NCI-H2196 treated with DMSO at 0.1 percent for 48 hours (cell line): ENCODE results near the gene INCA1.
"Not testable (repeated sequence)": the region's sequence is repeated elsewhere in the genome, so short reads cannot be mapped to it uniquely, and the experiment has no call there.

Experiments used
- DNase-seq: peaks from one replicate; lab custom pipeline; 2025; ENCODE audit not compliant: unreplicated experiment; lab: John Stamatoyannopoulos, UW

INCA1 gene, protein sequence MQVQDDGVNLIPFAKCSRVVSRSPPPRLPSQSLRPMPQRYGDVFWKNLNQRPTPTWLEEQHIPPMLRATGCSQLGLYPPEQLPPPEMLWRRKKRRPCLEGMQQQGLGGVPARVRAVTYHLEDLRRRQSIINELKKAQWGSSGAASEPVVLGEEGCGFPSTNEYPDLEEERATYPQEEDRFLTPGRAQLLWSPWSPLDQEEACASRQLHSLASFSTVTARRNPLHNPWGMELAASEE

GRCh38 chr17:4997302-4998026 is at the start of gene INCA1, which contains the start of gene KIF1C:
Gene INCA1 (minus strand): TSS chr17:4997522. CDS start chr17:4994437, 3,085 bp downstream.
Gene KIF1C (plus strand): TSS chr17:4997950. CDS start chr17:5000247, 2,297 bp downstream.
- DNase-seq = peak; percentile 42

DNA sequence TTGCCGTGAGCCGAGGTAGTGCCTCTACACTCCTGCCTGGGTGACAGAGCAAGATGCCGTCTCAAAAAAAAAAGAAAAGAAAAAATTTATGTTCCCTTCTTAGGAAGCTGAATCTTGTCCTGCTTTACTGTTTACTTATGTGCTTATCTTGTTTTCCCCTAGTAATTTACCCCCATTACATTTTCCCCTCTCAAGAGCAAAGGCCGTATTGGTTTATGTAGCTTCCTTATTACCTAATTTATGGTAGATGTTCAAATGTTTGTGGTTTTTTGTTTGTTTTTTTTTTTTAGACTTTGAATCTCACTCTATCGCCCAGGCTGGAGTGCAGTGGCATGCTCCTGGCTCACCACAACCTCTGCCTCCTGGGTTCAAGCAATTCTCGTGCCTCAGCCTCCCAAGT is 48.2 kb upstream of the INCA1 start:
- no peak for DNase-seq

DNA sequence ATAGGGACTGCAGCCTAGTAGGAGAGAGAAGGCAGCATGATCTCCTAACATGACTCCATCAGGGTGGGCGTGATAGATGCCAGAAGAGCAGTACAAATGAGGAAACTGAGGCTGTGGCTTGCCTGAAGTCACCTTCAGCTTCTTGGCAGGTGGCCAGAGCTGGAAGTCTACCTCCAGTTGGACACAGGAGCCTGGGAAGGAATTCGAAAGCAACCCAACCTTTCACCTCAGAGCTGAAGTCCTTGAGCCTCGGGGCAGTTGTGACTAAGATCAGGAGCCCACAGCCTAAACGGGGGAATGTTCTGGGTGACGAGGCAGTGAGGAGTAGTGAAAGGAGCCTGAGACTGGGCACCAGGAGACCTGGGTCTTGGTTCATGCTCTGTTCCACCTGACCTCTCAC is 47.3 kb upstream of the INCA1 start:
- no peak for DNase-seq

DNA sequence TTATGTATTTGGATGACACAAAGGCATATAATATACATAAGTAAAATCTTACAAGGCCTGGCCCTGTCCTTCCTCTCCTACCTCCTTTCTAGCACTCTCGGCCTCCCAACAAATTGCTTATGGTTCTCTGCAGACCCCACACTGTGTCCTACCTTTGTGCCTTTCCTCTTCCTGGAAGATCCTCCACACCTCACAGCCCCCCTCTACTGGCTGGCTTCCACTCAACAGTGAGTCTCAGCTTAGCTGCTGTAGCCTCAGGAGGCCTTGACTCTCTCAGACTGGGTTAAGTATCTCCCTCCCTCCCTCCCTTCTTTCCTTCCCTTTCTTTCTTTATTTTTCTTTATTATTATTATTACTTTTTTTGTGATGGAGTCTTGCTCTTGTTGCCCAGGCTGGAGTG is 46.2 kb upstream of the INCA1 start:
- no peak for DNase-seq

DNA sequence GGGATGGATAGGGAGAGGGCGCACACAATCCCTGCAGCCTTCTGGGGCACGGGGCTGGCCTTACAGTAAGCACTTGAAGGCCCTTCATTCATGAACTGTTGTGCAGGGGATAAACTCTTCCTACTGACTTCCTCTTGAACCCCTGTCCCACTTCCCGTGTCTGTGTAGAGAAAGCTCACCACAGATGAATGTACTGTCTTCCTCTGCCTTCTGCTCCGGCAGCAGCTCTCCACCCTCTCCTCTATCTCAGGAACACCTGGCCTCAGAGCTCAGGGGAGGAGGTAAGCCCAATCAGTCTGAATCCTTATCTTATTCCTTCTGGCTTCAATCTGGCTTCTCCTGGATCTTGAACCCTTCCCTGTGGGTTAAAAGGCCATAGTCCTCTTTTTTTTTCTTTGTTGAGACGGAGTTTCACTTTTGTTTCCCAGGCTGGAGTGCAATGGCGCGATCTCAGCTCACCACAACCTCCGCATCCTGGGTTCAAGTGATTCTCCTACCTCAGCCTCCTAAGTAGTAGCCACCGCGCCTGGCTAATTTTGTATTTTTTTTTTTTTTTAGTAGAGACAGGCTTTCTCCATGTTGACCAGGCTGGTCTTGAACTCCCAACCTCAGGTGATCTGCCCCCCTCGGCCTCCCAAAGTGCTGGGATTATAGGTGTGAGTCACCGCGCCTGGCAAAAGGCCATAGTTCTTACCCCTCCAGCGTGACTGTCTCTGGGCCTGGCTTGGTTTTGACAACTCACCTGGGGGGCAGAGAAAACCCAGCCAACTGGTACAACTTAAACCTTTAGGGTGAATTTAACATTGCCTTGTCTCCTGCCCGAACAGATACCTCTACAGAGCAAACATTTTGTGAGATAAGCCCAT is 45.1 kb upstream of the INCA1 start:
- no peak for DNase-seq

DNA sequence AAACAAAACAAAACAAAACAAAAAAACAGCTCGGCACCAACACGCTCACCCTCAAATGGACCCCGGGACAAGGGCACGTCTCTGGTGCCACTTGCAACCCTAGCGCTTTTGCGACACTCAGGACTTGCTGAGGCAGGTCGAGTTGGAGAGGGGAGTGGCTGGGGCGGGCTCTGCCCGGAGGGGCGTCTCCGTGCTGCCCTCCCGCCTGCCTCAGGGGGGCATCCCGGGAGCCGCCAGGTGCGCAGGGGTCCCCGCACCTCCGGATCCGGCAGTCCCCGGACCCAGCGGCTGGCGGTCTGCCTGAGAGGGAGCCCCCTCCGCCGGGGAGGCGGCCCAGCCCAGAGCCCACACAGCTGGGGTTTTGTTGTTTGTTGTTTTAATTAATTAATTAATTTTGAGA is 38.0 kb upstream of the INCA1 start, which contains the start of gene SLC52A1:
Gene SLC52A1, minus strand, starts transcription at position 112 of the 400 bp plus-strand sequence. CDS start 820 bp downstream, outside the sequence.
- no peak for DNase-seq

DNA sequence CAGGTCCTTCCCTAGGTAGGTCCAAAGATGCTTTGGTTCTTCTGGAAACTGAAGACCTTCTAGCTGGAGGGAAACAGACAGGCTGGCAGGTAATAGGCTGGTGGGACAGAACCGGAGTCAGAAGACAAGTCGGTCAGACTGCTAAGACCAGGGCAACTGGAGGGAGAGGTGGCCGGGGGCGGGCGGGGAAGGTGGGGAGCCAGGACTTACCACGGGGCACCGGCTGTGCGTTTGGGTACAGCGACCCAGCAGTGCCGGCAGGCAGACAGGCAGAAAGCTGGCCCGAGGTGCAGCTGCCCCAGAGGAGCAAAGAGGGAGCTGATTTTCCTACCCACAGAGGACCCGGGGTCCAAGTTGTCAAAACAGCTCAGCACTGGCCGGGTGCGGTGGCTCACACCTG is 37.3 kb upstream of the INCA1 start:
- DNase-seq = no peak

DNA sequence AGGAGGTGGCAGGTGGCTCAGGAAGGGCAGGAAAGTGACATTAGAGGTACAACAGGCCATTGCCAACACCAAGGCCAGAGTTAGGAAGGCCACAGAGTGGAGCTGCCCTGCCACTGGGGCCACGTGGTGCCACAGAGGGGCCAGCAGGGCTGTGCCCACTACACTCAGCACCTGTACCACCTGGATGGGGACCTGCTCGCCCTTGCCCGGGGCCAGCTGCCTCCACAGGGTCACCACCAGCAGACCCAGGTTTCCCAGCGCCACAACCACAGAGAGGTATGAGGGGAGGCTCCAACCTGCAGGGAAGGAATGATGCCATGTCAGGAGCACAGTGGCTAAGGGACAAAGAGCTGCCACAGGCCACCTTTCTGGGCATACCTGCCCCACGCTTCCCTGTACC is 36.7 kb upstream of the INCA1 start:
- no peak for DNase-seq

DNA sequence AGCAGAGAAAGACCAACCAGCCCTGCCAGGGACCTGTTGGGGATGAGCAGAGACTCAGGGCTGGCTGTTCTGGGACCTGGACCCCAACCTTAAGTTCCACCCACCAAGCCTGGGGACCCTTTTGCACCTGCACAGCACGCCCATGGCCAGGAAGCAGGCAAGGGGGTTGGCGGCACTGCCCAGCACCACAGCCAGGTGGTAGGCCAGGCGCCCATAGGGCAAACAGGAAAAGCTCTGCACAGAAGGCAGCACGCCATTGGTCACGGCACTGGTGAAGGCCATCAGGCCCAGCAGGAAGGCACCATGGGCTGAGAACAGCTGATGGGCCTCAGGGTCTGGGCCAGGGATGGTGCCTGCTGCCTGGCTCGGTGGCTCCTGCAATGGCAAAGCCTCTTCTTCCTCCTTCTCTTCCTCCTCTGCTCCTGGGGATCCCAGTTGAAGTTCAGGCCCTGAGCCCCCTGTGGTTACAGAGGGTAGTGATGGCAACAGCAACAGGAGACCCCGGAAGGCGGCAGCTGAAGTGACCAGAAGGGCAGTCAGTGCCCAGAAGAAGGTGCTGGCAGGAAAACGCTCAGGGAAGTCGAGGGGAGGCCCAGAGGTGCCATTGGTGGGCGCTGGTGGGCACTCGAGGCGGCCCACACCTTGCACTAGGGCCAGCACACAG is 36.2 kb upstream of the INCA1 start:
- DNase-seq = no peak

DNA sequence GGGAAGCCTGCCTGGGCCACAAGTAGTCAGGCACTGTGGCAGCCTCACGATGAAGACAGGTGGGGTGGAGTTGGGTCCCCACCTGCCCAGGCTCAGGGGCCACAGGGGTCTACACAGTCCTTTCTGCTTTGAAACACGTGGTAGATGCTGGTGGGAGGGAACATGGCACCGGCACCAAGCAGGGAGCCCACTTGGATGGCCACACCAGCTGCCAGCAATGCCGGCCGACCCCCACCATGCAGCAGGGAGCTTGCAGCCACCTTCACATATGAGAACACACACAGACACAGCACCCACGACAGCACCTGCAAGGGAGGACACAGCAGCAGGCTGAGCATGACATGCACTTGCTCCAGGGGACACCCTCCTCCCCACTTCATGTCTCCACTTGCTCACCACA is 35.5 kb upstream of the INCA1 start:
- DNase-seq = no peak

DNA sequence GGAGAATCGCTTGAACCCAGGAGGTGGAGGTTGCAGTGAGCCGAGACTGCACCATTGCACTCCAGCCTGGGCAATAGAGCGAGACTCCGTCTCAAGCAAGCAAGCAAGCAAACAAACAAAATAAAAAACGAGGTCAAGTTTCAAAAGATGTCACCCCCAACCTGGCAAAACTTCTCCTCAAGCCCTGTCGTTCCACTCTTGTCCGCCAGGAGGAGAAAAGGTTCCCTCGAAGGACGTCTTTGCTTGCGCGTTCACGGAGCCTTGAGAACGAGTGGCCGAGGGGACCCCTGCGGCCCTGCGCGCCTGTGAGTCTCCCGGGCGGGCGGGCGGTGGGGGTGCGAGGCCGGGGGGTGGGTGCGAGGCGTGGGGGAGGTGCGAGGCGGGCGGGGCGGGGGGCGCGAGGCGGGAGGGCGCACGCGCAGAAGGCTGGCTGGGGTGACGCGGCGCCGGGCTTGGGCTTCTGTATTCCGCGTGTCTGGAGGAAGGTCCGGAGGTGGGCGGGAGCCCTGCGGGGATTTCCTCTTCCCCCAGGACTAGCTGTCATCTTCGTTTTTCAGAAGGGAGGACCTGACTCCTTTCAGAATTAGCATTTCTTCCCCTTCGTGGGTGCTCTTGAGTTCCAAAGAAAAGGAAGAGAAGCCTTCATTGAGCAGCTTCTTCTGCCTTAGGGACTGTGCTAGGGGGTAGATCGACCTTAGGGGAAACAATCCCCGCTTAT is 34.2 kb upstream of the INCA1 start:
- DNase-seq = peak; percentile 43

DNA sequence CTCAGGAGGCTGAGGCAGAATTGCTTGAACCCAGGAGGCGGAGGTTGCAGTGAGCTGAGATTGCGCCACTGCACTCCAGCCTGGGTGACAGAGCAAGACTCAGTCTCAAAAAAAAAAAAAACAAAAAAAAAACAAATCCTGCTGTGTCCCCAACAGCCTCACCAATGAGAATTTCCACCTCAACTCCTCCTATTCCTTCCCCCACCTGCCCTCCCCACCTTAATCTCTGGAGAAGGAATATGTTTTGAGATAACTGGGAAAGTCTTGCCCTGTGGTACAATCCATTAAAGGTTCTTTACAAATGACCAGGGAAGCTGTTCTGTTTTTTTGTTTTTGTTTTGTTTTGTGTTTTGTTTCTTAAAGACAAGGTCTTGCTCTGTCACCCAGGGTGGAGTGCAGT is 32.8 kb upstream of the INCA1 start:
- not testable (repeated sequence) for DNase-seq

DNA sequence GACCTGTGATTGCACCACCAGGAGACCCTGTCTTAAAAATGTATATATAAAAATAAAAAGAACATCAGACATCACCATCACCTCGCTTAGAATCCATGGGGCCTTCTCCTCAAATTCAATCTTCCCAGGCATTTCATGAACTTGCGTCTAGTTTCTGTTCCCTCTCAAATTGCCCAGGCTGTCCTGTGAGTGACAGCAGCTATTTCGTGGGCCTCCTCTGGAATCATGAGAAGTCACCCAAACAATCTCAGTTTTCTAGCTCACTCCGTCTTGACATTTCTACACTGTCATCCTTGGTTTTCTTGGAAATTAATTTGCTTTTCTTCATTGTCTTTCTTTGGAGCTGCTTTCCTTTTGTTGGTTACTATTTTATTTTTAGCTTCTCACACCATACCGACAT is 30.6 kb upstream of the INCA1 start:
- DNase-seq = no peak

DNA sequence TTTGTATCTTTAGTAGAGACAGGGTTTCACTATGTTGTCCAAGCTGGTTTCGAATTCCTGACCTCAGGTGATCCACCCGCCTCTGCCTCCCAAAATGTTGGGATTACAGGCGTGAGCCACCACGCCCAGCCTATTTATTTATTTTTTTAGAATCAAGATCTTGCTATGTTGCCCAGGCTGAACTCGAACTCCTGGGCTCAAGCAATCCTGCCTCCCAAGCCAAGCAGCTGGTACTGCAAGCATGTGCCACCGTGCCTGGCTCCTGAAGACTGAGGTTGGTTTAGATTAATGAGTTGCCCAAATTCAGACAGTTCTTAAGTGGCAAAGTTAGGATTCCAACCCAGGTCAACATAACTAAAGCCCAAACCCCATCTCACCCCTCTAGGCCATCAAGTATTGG is 30.0 kb upstream of the INCA1 start:
- no peak for DNase-seq

- no peak for DNase-seq
Observed at GRCh38 chr17:5024604-5025003, 27.3 kb upstream of the INCA1 start.

- DNase-seq = no peak
Observed at GRCh38 chr17:5023588-5024147, 26.3 kb upstream of the INCA1 start.

DNA sequence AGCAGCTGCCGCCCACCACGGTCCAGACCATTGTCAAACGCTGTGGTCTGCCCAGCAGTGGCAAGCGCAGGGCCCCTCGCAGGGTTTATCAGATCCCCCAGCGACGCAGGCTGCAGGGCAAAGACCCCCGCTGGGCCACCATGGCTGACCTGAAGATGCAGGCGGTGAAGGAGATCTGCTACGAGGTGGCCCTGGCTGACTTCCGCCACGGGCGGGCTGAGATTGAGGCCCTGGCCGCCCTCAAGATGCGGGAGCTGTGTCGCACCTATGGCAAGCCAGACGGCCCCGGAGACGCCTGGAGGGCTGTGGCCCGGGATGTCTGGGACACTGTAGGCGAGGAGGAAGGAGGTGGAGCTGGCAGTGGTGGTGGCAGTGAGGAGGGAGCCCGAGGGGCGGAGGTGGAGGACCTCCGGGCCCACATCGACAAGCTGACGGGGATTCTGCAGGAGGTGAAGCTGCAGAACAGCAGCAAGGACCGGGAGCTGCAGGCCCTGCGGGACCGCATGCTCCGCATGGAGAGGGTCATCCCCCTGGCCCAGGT is 24.9 kb upstream of the INCA1 start:
- no peak for DNase-seq

- DNase-seq = no peak
Observed at GRCh38 chr17:5020502-5021023, 23.2 kb upstream of the INCA1 start.

GRCh38 chr17:5019475-5019956 is 22.2 kb upstream of the INCA1 start:
- DNase-seq = no peak
